GM23338 (cell line): ENCODE results near the gene ARHGEF19. TPM values are rescaled to one million over a fixed set of nuclear protein-coding genes. Genes with fewer than 3 reads are reported as not detected.
A peak's percentile ranks its signal among the peaks of the same experiment; 100 is the strongest.

Experiments used
- ATAC-seq: fragments of 200-7000 bp; cut with Tn5 transposase; 3 replicates; pipeline ENCODE4 v1.9.1; 2020
- DNase-seq: peaks from one replicate; pipeline ENCODE4 v3.0.0-alpha.2; 2015; ENCODE audit warnings: low spot score
- H2AFZ ChIP-seq: fragments of 200-600 bp; sonication (generic); 2 replicates; pipeline ENCODE4 v1.8.0; 2016; ENCODE audit warnings: antibody characterized with exemption, mild to moderate bottlenecking, moderate library complexity
- H3F3A ChIP-seq: fragments of 200-600 bp; sonication (generic); replicated peaks from 2 replicates; pipeline ENCODE4 v1.8.0; 2017; ENCODE audit warnings: antibody characterized with exemption, mixed run types, low read depth
- H3K27ac ChIP-seq: fragments of 200-600 bp; sonication (generic); 2 replicates; pipeline ENCODE4 v1.6.1; 2016; ENCODE audit warnings: low read depth
- H3K27me3 ChIP-seq: fragments of 200-600 bp; sonication (generic); 2 replicates; pipeline ENCODE4 v1.8.0; 2016; ENCODE audit warnings: mild to moderate bottlenecking, mixed run types, moderate library complexity; ENCODE audit not compliant: insufficient read depth
- H3K36me3 ChIP-seq: fragments of 200-600 bp; sonication (generic); 2 replicates; pipeline ENCODE4 v1.8.0; 2016; ENCODE audit warnings: mild to moderate bottlenecking; ENCODE audit not compliant: insufficient read depth
- H3K4me1 ChIP-seq: fragments of 200-600 bp; sonication (generic); 2 replicates; pipeline ENCODE4 v1.8.0; 2016; ENCODE audit warnings: mild to moderate bottlenecking, moderate library complexity; ENCODE audit not compliant: insufficient read depth
- H3K4me2 ChIP-seq: fragments of 200-600 bp; sonication (generic); 2 replicates; pipeline ENCODE4 v1.7.1; 2017; ENCODE audit warnings: mixed run types
- H3K4me3 ChIP-seq: fragments of 200-600 bp; sonication (generic); 2 replicates; pipeline ENCODE4 v1.6.1; 2016; ENCODE audit warnings: mixed run types
- H3K79me2 ChIP-seq: fragments of 200-600 bp; sonication (generic); replicated peaks from 2 replicates; pipeline ENCODE4 v1.8.0; 2017; ENCODE audit warnings: mild to moderate bottlenecking; ENCODE audit not compliant: insufficient read depth
- H3K9me2 ChIP-seq: fragments of 200-600 bp; sonication (generic); 2 replicates; pipeline ENCODE4 v1.8.0; 2017; ENCODE audit not compliant: insufficient read depth
- H4K20me1 ChIP-seq: fragments of 200-600 bp; sonication (generic); replicated peaks from 2 replicates; pipeline ENCODE4 v1.8.0; 2017; ENCODE audit warnings: mild to moderate bottlenecking; ENCODE audit not compliant: insufficient read depth
- H3K27ac Mint-ChIP-seq: 2 replicates; pipeline ENCODE4 v1.8.0; 2020; ENCODE audit warnings: inconsistent platforms, mild to moderate bottlenecking, moderate library complexity, mixed read lengths
- H3K27me3 Mint-ChIP-seq: 3 replicates; pipeline ENCODE4 v1.8.0; 2022; ENCODE audit warnings: low read depth, mild to moderate bottlenecking, moderate library complexity, mixed read lengths, inconsistent platforms; ENCODE audit not compliant: insufficient read depth, poor library complexity
- H3K36me3 Mint-ChIP-seq: 3 replicates; pipeline ENCODE4 v1.8.0; 2021; ENCODE audit warnings: low read depth, mild to moderate bottlenecking, inconsistent platforms, moderate library complexity, mixed read lengths
- H3K4me1 Mint-ChIP-seq: 3 replicates; pipeline ENCODE4 v1.8.0; 2020; ENCODE audit warnings: mild to moderate bottlenecking, inconsistent platforms, mixed read lengths
- H3K4me3 Mint-ChIP-seq: 3 replicates; pipeline ENCODE4 v1.8.0; 2021; ENCODE audit warnings: moderate library complexity, mild to moderate bottlenecking, inconsistent platforms, mixed read lengths
- H3K9me3 Mint-ChIP-seq: 3 replicates; pipeline ENCODE4 v1.8.0; 2020; ENCODE audit warnings: moderate library complexity, mild to moderate bottlenecking, inconsistent platforms, mixed read lengths
- CTCF ChIP-seq, 2 experiments: fragments of 200-600 bp in 1 of 2; sonication (generic) in 1 of 2; conservative IDR thresholded peaks; 2 replicates each; pipeline versions ENCODE4 v1.5.1 to v1.6.1; 2016 to 2017; ENCODE audit warnings: antibody characterized with exemption in 2 of 2, low read depth in 2 of 2, mild to moderate bottlenecking in 2 of 2, moderate library complexity in 1 of 2
- EZH2 ChIP-seq: fragments of 200-600 bp; sonication (generic); IDR thresholded peaks from one replicate; pipeline ENCODE4 v1.8.0; 2017; ENCODE audit warnings: antibody characterized with exemption, mild to moderate bottlenecking, low read depth; ENCODE audit not compliant: unreplicated experiment
- EZH2phosphoT487 ChIP-seq: fragments of 200-600 bp; sonication (generic); IDR thresholded peaks from one replicate; pipeline ENCODE4 v1.8.1; 2018; ENCODE audit warnings: antibody characterized with exemption; ENCODE audit not compliant: unreplicated experiment
- JUNB ChIP-seq: IDR thresholded peaks from one replicate; pipeline ENCODE4 v1.6.1; 2016; ENCODE audit warnings: antibody characterized with exemption; ENCODE audit not compliant: unreplicated experiment
- POLR2AphosphoS5 ChIP-seq: IDR thresholded peaks from 2 replicates; pipeline ENCODE4 v1.6.1; 2016; ENCODE audit warnings: antibody characterized with exemption, low read depth
- REST ChIP-seq: IDR thresholded peaks from one replicate; pipeline ENCODE4 v1.6.1; 2018; ENCODE audit warnings: antibody characterized with exemption; ENCODE audit not compliant: unreplicated experiment
- STAT1 ChIP-seq: IDR thresholded peaks from one replicate; pipeline ENCODE4 v1.6.1; 2016; ENCODE audit warnings: antibody characterized with exemption; ENCODE audit not compliant: unreplicated experiment
- ZNF114 ChIP-seq: fragments of 250-450 bp; sonication (Bioruptor Pico); IDR thresholded peaks from 2 replicates; pipeline ENCODE4 v1.5.0; 2020; ENCODE audit warnings: mild to moderate bottlenecking, moderate library complexity
- polyA plus RNA-seq: library from polyadenylated mRNA; unstranded; fragments of >200 nt; fragmentation: Nextera tagmentation; extraction: Ambion mirVana; gene quantifications from 2 replicates; pipeline ENCODE4 v1.2.1, GENCODE V29; 2016
- total RNA-seq: library from RNA; depleted of rRNA; stranded (reverse); fragments of >200 nt; shearing (Covaris generic); gene quantifications from 2 replicates; pipeline ENCODE4 v1.2.3, GENCODE V29; 2014

Gene ARHGEF19
- total and polyA plus RNA-seq, 2 experiments from 2014 or later = 19.5 to 46.4 TPM

GRCh38 chr1:16170283-16170673, 42.2 kb downstream of the ARHGEF19 start (continued):
- TF ChIP-seq CTCF (conservative IDR thresholded peaks at IDR 0.05; ENCODE audit: low read depth in 2 of 2) = no peak
- TF ChIP-seq STAT1 = no peak
- TF ChIP-seq ZNF114 (CRISPR knock-in tag) = no peak

DNA sequence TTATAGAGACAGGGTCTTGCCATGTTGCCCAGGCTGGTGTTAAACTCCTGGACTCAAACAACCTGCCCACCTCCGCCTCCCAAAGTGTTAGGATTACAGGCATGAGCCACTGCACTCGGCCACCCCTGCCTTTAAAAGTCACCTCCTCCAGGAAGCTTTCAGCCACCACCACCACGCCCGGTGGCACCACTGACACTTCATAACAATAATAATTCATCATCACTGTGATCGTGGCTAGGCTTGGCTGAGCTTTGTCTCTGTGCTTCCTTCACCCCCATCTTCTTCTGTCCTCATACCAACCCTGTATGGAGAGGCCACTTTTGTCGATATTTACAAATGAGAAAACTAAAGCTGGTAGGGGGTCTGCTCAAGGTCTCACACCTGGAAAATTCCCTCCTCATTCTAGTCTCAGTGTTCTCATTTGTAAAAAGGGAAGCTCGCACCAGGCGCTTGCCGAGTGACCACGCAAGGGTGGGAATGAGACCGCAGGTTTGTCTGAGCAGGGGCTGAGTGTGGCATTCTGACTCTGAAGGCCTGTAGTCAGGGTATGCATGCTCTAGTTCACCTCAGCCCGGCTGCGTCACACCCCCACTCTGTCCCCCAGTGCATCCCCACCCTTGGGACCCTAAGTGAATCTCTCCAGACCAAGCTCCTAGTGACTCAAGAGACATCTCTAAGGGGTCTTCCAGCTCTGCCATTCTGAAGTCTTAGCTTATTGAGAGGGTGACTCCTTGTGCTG, 43.7 kb downstream of the ARHGEF19 start:
- Mint-ChIP-seq H3K4me3 (peak overlapping the region; percentile 71), H3K27me3 (peaks cover 29% of the 10 kb centered on the region), H3K4me1 (peaks cover 43% of the 10 kb centered on the region), H3K36me3 (no peaks in the 10 kb centered on the region), H3K27ac (peak overlapping the region; percentile 52), H3K9me3 (no peaks in the 10 kb centered on the region)
- TF ChIP-seq EZH2 (no peak), EZH2phosphoT487 (no peak), JUNB (no peak), REST (no peak), POLR2AphosphoS5 (no peak)
- Histone ChIP-seq H3K79me2 (no peaks in the 10 kb centered on the region), H3F3A (peaks cover 15% of the 10 kb centered on the region; the same call in 1 of the 2 replicates), H3K4me2 (peak overlapping the region; percentile 84), H3K36me3 (no peaks in the 10 kb centered on the region; the same call in 1 of the 2 replicates), H3K27me3 (no peaks in the 10 kb centered on the region), H3K27ac (peak overlapping the region; percentile 90), H4K20me1 (no peaks in the 10 kb centered on the region), H3K4me1 (peaks cover 36% of the 10 kb centered on the region; the same call in 1 of the 2 replicates), H3K9me2 (no peaks in the 10 kb centered on the region), H3K4me3 (no peak overlapping the region; the same call in 1 of the 2 replicates), H2AFZ (no peak overlapping the region)
- no peak for ATAC-seq
- no peak for DNase-seq
